ENCODE results near the gene AMT.

Gene AMT

GRCh38 chr3:49422379-49423248 is at the start of gene AMT:
Gene AMT, minus strand, starts transcription at chr3:49422473. Its CDS starts 23 bp downstream, at chr3:49422450.
- no peak for DNase-seq (ENCODE audit: low spot score)

- DNase-seq (ENCODE audit: low spot score) = no peak
These were observed 48.6 kb upstream of the AMT start for GRCh38 chr3:49470714-49471420.

- peak; percentile 94 for DNase-seq (ENCODE audit: low spot score)
These were observed 47.9 kb upstream of the AMT start, which contains the start of gene DAG1 for GRCh38 chr3:49469936-49470713. Gene DAG1, plus strand, starts transcription at chr3:49470267. Its CDS starts 40,268 bp downstream, at chr3:49510535.

GRCh38 chr3:49469037-49469935 is 47.0 kb upstream of the AMT start:
- no peak for DNase-seq (ENCODE audit: low spot score)

- no peak for DNase-seq (ENCODE audit: low spot score)
These were observed 43.8 kb upstream of the AMT start for GRCh38 chr3:49466085-49466484.

- DNase-seq (ENCODE audit: low spot score) = no peak
These were observed 43.2 kb upstream of the AMT start for GRCh38 chr3:49465270-49466034.

GRCh38 chr3:49462222-49462621 is 39.9 kb upstream of the AMT start:
- DNase-seq (ENCODE audit: low spot score) = no peak

GRCh38 chr3:49461443-49462171 is 39.3 kb upstream of the AMT start:
- no peak for DNase-seq (ENCODE audit: low spot score)

GRCh38 chr3:49460956-49461355 is 38.7 kb upstream of the AMT start:
- DNase-seq (ENCODE audit: low spot score) = no peak

- no peak for DNase-seq (ENCODE audit: low spot score)
These were observed 38.1 kb upstream of the AMT start for GRCh38 chr3:49460188-49460890.

- DNase-seq (ENCODE audit: low spot score) = no peak
These were observed 34.2 kb upstream of the AMT start for GRCh38 chr3:49456466-49456865.

GRCh38 chr3:49454898-49455681 is 32.8 kb upstream of the AMT start:
- DNase-seq (ENCODE audit: low spot score) = no peak

- no peak for DNase-seq (ENCODE audit: low spot score)
These were observed 32.2 kb upstream of the AMT start for GRCh38 chr3:49454458-49454857.

- no peak for DNase-seq (ENCODE audit: low spot score)
These were observed 31.3 kb upstream of the AMT start for GRCh38 chr3:49453621-49454020.

GRCh38 chr3:49445391-49445790 is 23.1 kb upstream of the AMT start:
- no peak for DNase-seq (ENCODE audit: low spot score)

- DNase-seq (ENCODE audit: low spot score) = no peak
These were observed 12.5 kb upstream of the AMT start for GRCh38 chr3:49434731-49435130.

- DNase-seq (ENCODE audit: low spot score) = no peak
These were observed 6.4 kb upstream of the AMT start for GRCh38 chr3:49428752-49429080.

- DNase-seq (ENCODE audit: low spot score) = no peak
These were observed 5.3 kb upstream of the AMT start for GRCh38 chr3:49427586-49427985.

GRCh38 chr3:49424816-49425215 is 2.5 kb upstream of the AMT start:
- no peak for DNase-seq (ENCODE audit: low spot score)
